Middle frontal gyrus (tissue), 1 donor: ENCODE measurements around the gene STK35.
"Not testable (repeated sequence)": the region's sequence is repeated elsewhere in the genome, so short reads cannot be mapped to it uniquely, and the experiment has no call there.

ENCODE experiments used
- DNase-seq: peaks from one replicate; pipeline ENCODE4 v3.0.0-alpha.2; 2015; ENCODE audit warnings: low spot score; ENCODE audit errors: extremely low spot score

Gene STK35

DNA sequence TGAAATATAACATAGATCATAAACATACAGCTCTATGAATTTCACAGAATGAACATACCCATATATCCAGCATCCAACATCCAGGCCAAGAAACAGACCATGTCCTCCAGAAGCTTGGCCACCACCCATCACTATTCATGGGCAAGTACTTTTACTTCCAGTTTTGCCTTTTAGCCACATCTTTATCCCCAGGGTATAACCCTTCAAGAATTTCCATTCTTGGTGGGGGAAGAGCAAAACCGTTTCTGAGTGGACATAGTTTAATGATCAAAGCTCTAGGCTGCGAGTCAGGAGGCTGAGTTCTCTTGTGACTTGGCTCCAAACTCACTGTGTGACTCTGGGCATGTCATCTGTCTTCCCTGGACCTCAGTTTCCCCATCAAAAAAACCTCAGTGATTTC, 78.3 kb downstream of the STK35 start:
- no peak for DNase-seq

GRCh38 chr20:2183381-2183780, 81.8 kb downstream of the STK35 start:
- DNase-seq, result no peak

- DNase-seq, result not testable (repeated sequence)
Measured at GRCh38 chr20:2184933-2185332, 83.3 kb downstream of the STK35 start.

- DNase-seq, result no peak
Measured at GRCh38 chr20:2195614-2196013, 94.0 kb downstream of the STK35 start.

GRCh38 chr20:2197166-2197565, 95.5 kb downstream of the STK35 start:
- DNase-seq, result no peak
